Thoracic aorta (tissue), 2 donors: Measurements from ENCODE around the gene GPR45. TPM values are rescaled to one million over a fixed set of nuclear protein-coding genes. Genes with fewer than 3 reads are reported as not detected.

ENCODE experiments used
- ATAC-seq: fragments of 150-250 bp; one replicate; pipeline ENCODE4 v1.8.0; 2017; ENCODE audit warnings: low read depth; ENCODE audit not compliant: insufficient number of reproducible peaks, low FRiP score
- DNase-seq: peaks from one replicate; pipeline ENCODE4 v3.0.0-alpha.2; 2020; ENCODE audit warnings: low spot score
- H3K27ac ChIP-seq, 2 donors: fragments of 200-600 bp; sonication (generic); 1 replicate in 1 of 2; 2 replicates in 1 of 2; pipeline ENCODE4 v1.5.1; 2016; ENCODE audit warnings: mild to moderate bottlenecking in 2 of 2, moderate library complexity in 2 of 2
- H3K27me3 ChIP-seq: fragments of 200-600 bp; sonication (generic); replicated peaks from 2 replicates; pipeline ENCODE4 v1.6.0; 2016; ENCODE audit warnings: mild to moderate bottlenecking; ENCODE audit not compliant: insufficient read depth
- H3K36me3 ChIP-seq: fragments of 200-600 bp; sonication (generic); one replicate; pipeline ENCODE4 v1.5.1; 2016
- H3K4me1 ChIP-seq, 2 donors: fragments of 200-600 bp; sonication (generic); 1 replicate in 1 of 2; 2 replicates in 1 of 2; pipeline versions ENCODE4 v1.5.1 to v1.6.0; 2016; ENCODE audit warnings: low read depth in 2 of 2, mild to moderate bottlenecking in 1 of 2; ENCODE audit not compliant: control insufficient read depth in 1 of 2
- H3K4me3 ChIP-seq: fragments of 200-600 bp; sonication (generic); 2 replicates; pipeline ENCODE4 v1.5.1; 2016; ENCODE audit warnings: mild to moderate bottlenecking
- H3K9me3 ChIP-seq: fragments of 200-600 bp; sonication (generic); 2 replicates; pipeline ENCODE4 v1.5.1; 2016
- CTCF ChIP-seq: fragments of 200-600 bp; sonication (generic); IDR thresholded peaks from one replicate; pipeline ENCODE4 v1.5.1; 2019; ENCODE audit warnings: antibody characterized with exemption
- total RNA-seq, 2 donors: library from RNA; depleted of rRNA; stranded (reverse); fragments of >200 nt; gene quantifications; one replicate each; pipeline versions ENCODE4 v1.1.0 to v1.2.3, GENCODE V29; 2016

Gene GPR45
- total RNA-seq, 2 donors from 2014 or later: not detected

- no peaks in the 10 kb centered on the region for H3K36me3 ChIP-seq
- ATAC-seq (no peak), DNase-seq (no peak)
- H3K27me3 ChIP-seq: no peaks in the 10 kb centered on the region
- no peak for TF ChIP-seq CTCF
- H3K27ac ChIP-seq: no peak overlapping the region
- no peaks in the 10 kb centered on the region for H3K4me1 ChIP-seq
- no peaks in the 10 kb centered on the region for H3K9me3 ChIP-seq
- H3K4me3 ChIP-seq: no peak overlapping the region
Measured at GRCh38 chr2:105238664-105239240, 2.8 kb upstream of the GPR45 start.

- Histone ChIP-seq H3K36me3 (no peaks in the 10 kb centered on the region), H3K27me3 (no peaks in the 10 kb centered on the region), H3K4me3 (no peak overlapping the region), H3K9me3 (no peaks in the 10 kb centered on the region), H3K27ac (no peak overlapping the region), H3K4me1 (no peaks in the 10 kb centered on the region)
- ATAC-seq: no peak
- DNase-seq: no peak
- no peak for TF ChIP-seq CTCF
Measured at GRCh38 chr2:105239924-105240323, 1.6 kb upstream of the GPR45 start.

GRCh38 chr2:105242286-105242993, 897 bp downstream of the GPR45 start:
- DNase-seq: no peak
- no peak for TF ChIP-seq CTCF
- H3K27me3 ChIP-seq: no peaks in the 10 kb centered on the region
- no peak overlapping the region for H3K27ac ChIP-seq
- no peak overlapping the region for H3K4me3 ChIP-seq
- H3K9me3 ChIP-seq: no peaks in the 10 kb centered on the region
- ATAC-seq: no peak
- no peaks in the 10 kb centered on the region for H3K36me3 ChIP-seq
- no peaks in the 10 kb centered on the region for H3K4me1 ChIP-seq

GRCh38 chr2:105243961-105244360, 2.4 kb downstream of the GPR45 start:
- H3K27ac ChIP-seq: no peak overlapping the region
- no peaks in the 10 kb centered on the region for H3K9me3 ChIP-seq
- no peaks in the 10 kb centered on the region for H3K27me3 ChIP-seq
- DNase-seq: no peak
- no peaks in the 10 kb centered on the region for H3K4me1 ChIP-seq
- no peaks in the 10 kb centered on the region for H3K36me3 ChIP-seq
- no peak for TF ChIP-seq CTCF
- ATAC-seq: no peak
- no peak overlapping the region for H3K4me3 ChIP-seq

GRCh38 chr2:105244451-105244850, 2.9 kb downstream of the GPR45 start:
- H3K27ac ChIP-seq: no peak overlapping the region
- no peaks in the 10 kb centered on the region for H3K27me3 ChIP-seq
- no peaks in the 10 kb centered on the region for H3K4me1 ChIP-seq
- DNase-seq (no peak), ATAC-seq (no peak)
- H3K9me3 ChIP-seq: no peaks in the 10 kb centered on the region
- no peaks in the 10 kb centered on the region for H3K36me3 ChIP-seq
- no peak for TF ChIP-seq CTCF
- no peak overlapping the region for H3K4me3 ChIP-seq
